Stimulated activated CD4-positive, alpha-beta T cell treated with anti-CD3 and anti-CD28 coated beads, Interleukin-12 subunit alpha, Interleukin-12 subunit beta, amount 100 ng/mL, for 48 hours (primary cell): ENCODE measurements around the gene ELF5.

Experiments used
- DNase-seq, 3 donors: peaks; one replicate each; pipeline ENCODE4 v3.0.0-alpha.2; 2020; ENCODE audit warnings: low read depth in 2 of 3, low spot score in 1 of 3

Gene ELF5

GRCh38 chr11:34513682-34514449 lies at the start of gene ELF5:
TSS of gene ELF5 (minus strand) at chr11:34513794. CDS start at chr11:34505749, 8,045 bp downstream.
- DNase-seq: no peak

DNA sequence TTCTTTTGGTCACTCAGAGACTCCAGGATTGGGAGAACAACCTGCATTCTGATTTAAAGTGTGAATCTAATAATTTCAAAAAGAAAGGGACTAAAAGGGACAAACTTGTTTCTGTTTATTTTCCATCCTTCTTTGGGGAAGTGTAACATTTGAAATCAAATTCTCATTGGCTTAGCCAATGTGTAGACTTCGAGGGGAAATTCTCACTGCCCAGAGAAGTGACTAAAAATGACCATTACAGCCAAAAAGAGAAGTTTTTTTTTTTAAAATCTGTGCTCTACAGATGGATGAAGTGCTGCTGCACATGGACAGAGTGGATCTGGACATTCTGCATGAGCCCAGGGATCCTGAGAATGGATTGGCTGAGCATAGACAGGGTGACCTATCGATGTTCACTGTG lies 49.4 kb upstream of the ELF5 start:
- no peak for DNase-seq

- no peak for DNase-seq
These were observed 46.9 kb upstream of the ELF5 start for GRCh38 chr11:34560511-34560910.

DNA sequence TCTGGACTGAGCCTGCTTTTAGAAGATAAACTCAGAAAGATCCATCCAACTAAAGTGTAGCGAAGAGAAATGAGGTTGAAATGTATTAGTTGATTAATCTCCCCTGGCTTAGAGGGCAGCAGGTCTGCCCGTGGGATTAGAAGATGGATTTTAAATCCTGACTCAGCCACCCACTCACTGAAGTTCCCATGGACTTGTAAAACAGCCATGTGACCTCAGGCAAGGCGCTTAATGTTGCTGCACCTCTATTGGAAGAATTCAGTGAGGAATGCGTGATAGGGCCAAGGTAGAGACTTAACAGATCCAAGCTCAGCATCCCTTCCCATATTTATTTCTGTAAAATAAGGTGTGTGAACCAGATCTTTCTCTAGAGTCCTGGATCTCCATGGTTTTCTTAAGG lies 45.1 kb upstream of the ELF5 start:
- DNase-seq: no peak

DNA sequence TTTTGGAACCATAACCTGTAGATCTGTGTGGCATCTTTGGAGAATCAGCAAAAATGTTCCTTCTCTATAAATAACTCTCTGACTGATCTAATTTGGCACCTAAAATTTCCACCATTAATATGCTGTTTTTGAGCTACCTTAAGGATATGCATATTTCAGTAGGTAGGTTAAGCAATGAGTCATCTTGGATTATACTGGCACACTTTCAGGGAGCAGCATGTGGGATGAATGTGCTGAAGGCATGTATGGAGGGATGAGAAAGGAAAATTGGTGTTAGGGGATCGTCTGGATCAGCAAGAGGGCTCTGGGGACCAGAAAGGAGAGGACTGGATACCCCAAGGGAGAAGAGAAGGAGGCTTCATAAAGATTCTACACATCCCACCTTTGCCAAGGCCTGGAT lies 44.6 kb upstream of the ELF5 start:
- DNase-seq: no peak

GRCh38 chr11:34552270-34552669 lies 38.7 kb upstream of the ELF5 start:
- DNase-seq: no peak

GRCh38 chr11:34549271-34549670 lies 35.7 kb upstream of the ELF5 start:
- DNase-seq: no peak

DNA sequence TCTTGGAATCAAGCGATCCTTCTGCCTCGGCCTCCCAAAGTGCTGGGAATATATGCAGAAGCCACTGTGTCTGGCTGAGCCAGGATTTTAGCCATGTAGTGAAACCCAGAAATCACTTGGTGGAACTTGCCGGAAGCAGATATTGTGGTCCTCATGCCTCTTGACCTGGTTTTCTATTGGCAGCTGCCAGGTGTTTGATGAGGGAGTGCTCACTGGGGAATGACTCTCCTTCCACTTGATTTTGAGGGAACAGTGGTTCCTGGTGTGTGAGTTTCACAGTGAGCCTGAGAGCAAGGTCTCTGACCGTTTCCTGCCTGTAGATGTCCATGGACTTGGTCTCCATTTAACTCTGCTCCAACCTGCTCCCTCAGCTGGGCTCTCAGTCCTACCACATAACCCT lies 34.7 kb upstream of the ELF5 start:
- DNase-seq: no peak

- DNase-seq: no peak
These were observed 33.1 kb upstream of the ELF5 start for GRCh38 chr11:34546511-34547209.

- DNase-seq: no peak
These were observed 28.5 kb upstream of the ELF5 start for GRCh38 chr11:34542089-34542488.

DNA sequence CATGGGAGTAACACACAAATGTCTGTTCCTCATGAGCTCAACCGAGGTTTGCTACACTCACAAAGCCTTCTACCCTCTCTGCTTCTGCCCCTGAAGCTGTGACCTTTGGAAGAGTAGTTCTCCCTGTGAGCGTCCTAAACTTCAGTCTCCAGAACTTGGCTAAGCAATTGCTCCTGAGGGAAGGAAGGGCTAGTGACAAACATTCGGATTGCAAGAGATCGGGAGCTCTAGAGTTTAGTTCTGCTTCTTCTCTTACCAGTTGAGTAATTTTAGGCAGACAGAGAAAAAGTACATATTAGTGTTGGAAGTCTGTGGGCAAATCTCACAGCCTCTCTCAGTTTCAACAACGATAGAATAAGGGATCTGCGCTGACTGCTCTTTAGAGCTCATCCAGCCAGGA lies 27.3 kb upstream of the ELF5 start:
- DNase-seq: no peak

DNA sequence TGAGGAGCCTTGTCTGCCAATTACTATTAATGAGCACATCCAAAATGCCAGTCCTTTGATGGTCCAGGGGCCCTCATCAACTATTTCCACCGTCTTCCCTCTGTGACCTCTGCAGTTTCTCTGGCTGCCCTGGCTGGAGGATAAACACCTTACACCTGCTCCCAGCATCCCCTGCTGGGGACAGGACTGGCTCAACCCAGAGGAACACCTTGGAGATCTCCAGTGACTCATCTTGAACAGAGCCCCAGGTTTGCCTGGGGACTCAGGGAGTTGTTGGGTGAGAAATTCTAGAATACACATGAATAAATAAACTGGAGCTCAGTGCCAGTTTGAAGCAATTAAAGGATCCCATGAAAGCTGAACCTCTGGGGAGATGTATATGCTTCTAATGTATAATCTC lies 24.0 kb upstream of the ELF5 start:
- DNase-seq: no peak

DNA sequence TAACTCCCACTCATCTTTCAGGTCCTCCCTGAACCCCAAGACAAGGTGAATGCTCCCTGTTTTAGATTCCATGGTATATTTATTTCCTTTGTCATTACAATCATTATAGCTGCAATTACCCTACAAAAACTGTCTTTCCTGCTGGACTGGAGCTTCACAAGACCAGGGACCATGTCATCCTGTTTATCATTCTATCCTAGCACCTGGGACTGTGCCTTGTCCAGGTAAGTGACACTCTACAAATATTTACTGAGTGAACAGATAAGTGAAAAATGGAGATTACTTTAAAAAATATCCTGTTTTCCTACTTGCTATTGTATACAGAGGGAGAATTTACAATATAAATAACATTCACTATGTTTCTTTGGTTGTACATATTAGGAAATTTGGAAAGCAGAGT lies 22.5 kb upstream of the ELF5 start:
- no peak for DNase-seq

GRCh38 chr11:34534826-34535225 lies 21.2 kb upstream of the ELF5 start:
- DNase-seq: no peak

DNA sequence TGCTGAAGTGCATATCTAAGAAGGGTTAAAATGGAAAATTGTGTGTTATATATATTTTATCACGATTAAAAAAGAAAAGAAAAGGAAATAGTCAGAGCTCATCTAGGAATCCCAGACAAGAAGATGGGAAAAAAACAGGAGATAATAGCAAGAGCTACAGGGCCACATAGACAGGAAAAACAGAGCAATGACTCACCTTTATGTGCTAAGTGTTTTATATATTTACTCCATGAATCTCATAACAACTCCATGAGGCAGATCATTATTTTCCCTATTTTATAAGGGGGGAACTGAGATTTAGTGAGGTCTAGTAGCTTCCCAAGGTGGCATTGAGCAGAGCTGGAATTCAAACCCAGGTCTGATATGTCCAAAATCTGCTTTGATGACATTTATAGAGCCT lies 18.1 kb upstream of the ELF5 start:
- DNase-seq: no peak

DNA sequence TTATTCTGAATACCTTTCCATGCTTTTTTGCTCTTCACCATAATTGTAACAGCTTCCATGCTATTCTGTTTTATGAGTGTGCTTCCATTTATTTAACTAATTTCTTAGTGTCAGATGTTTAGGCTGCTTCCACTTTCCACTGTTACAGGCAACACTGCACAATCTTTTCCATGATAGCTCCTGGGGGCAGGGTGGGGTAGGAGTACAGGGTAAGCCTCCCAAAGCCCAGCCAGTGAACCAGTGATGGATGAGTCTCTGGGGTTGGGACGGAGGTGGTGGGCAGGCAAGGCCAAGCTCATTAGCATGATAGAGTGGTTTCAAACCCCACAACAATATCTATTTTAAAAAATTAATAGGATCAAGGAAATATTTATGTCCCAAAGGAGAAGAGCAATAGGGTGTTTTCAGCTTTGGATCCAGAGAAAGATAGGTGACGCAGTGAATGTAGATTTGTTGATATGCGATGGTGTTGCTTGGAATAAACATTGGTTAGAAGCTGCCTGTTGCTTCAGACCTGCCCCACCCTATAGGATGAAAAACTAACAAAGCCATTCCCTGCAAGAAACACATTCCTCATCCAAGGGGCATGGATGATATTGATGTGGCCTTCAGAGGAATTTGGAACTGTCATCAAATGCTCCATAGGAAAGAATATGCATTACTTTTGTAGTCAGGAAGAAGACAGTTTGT lies 17.1 kb upstream of the ELF5 start:
- no peak for DNase-seq

DNA sequence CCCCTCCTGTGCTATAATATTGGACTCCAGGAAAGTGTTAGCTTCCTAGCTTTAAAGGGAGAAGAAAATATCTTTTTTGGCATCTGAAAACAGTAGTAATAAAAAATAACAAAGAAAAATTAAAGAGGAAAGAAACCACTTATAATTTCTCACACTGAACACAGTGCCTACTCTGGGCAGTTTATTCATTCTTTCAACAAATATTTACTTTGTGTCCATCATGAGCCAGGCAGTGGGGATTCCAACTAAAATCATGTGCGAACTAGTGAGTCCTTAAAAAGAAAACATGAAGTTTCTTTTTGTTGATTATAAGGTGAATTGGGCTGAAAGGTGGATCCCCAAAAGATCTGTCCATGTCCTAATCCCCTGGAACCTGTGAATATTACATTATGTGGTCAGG lies 16.0 kb upstream of the ELF5 start:
- DNase-seq: no peak

DNA sequence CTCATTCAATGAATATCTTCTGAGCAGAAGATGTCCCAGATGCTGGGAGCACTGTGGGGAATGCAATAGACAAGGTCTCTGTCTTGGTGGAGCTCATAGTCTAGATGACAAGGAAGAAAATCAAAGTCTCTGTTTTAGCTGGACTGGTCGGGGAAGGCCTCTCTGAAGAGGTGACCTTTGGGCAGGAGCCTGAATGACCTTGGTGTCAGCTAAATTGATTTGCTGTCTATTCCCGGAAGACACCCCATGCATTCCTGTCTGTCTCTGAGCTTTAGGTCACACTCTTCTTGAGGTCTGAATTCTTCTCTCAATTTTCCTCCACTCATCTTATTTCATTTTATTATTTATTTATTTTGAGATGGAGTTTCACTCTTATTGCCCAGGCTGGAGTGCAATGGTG lies 14.5 kb upstream of the ELF5 start:
- no peak for DNase-seq

DNA sequence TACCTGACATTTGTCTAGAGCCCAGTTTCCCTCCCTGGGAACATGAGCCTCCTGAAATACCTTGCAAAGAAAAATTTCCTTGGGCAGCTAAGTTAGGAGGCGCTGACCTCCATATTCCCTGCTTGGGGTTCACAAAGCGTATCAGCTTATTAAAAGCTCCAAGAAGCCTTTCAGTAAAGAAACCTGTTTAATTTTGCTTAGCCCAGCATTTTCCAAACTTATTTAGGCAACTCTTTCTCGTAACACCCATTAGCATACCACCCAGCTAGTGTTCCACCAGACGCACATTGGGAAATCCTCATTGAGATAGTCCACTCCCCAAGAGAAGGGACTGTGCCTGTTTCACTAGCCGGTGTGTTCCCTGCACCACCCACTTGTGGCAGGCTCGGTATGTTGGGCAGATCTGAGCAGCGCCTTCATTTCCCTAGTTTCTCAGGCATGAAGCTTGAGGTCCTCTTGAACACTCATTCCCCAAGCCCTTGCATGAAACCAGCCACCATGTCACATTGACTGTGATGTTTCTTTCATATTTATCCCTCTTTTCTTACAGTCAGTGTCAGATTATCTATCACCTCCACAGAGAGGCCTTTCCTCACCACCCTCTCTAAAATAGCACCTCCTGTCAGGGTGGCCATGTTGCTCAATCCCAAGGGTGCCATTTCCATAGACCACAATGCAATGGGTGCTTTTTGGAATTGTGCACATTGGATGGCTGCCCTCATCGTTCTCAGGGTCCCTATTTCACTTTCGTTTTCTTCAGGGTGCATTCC lies 12.5 kb upstream of the ELF5 start:
- DNase-seq: no peak

DNA sequence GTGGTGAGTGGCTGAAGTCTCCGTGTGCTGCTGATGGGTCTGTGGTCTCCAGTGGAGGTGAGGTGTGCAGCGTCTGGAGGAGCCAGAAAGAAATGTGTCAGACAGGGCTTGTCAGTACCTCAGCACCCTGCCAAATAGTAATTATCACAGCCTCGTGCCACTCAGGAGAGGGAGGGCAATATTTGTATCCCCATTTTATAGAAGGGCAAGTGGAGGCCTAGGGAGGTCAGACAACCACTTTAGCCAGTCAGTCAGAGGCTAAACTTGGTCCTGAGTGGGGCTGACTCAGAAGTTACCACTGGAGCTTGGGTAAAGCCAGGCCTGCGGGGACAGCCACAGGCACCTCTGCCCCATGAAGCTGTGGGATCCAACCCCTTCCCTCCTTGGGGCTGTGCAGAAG lies 11.5 kb upstream of the ELF5 start:
- DNase-seq: no peak

- no peak for DNase-seq
These were observed 11.1 kb upstream of the ELF5 start for GRCh38 chr11:34524696-34525095.

DNA sequence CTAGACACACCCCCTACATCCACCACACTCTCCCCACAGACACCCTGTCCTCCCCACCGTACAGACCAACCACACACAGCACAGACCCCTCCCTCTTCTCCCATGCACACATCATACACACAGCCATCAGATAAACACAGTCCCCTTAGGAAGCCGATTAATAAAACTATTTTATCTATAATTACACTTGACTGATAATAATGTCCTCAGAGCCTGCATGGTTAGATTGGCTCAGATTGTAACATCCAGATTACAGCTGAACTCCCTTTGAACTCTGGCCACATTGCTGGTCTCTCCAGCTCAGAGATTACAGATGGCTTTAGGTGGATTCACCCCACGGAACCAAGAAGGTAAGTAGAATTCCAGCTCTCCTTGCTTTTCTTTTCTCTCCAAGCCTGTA lies 9.5 kb upstream of the ELF5 start:
- no peak for DNase-seq
